Measurements from ENCODE around the gene ITGAV.

ITGAV gene

GRCh38 chr2:186702006-186702405 lies 112.2 kb downstream of the ITGAV start:
- no peak overlapping the region for H3K27ac ChIP-seq (ENCODE audit: insufficient read depth, low read length, poor library complexity, severe bottlenecking)
- DNase-seq, result no peak
- H3K4me1 ChIP-seq (ENCODE audit: control insufficient read depth, insufficient read depth, low read length, poor library complexity, severe bottlenecking), result no peaks in the 10 kb centered on the region
- H3K27me3 ChIP-seq (replicated peaks; ENCODE audit: control insufficient read depth, insufficient read depth, low read length, poor library complexity, severe bottlenecking), result no peaks in the 10 kb centered on the region
- no peak overlapping the region for H3K4me3 ChIP-seq (ENCODE audit: insufficient read depth, low read depth, low read length, poor library complexity, severe bottlenecking)
- H3K36me3 ChIP-seq (ENCODE audit: control insufficient read depth, insufficient read depth, low read length), result no peaks in the 10 kb centered on the region
- H3K9me3 ChIP-seq (ENCODE audit: control insufficient read depth, low read length), result no peaks in the 10 kb centered on the region

GRCh38 chr2:186702501-186702900 lies 112.6 kb downstream of the ITGAV start:
- Histone ChIP-seq H3K27me3 (replicated peaks; ENCODE audit: control insufficient read depth, insufficient read depth, low read length, poor library complexity, severe bottlenecking) (no peaks in the 10 kb centered on the region), H3K4me3 (ENCODE audit: insufficient read depth, low read depth, low read length, poor library complexity, severe bottlenecking) (no peak overlapping the region), H3K4me1 (ENCODE audit: control insufficient read depth, insufficient read depth, low read length, poor library complexity, severe bottlenecking) (no peaks in the 10 kb centered on the region)

GRCh38 chr2:186704897-186705296 lies 115.0 kb downstream of the ITGAV start:
- H3K9me3 ChIP-seq (ENCODE audit: control insufficient read depth, low read length), result no peaks in the 10 kb centered on the region
- H3K27ac ChIP-seq (ENCODE audit: insufficient read depth, low read length, poor library complexity, severe bottlenecking), result no peak overlapping the region
- no peaks in the 10 kb centered on the region for H3K36me3 ChIP-seq (ENCODE audit: control insufficient read depth, insufficient read depth, low read length)
- H3K4me1 ChIP-seq (ENCODE audit: control insufficient read depth, insufficient read depth, low read length, poor library complexity, severe bottlenecking), result no peaks in the 10 kb centered on the region
- no peaks in the 10 kb centered on the region for H3K27me3 ChIP-seq (replicated peaks; ENCODE audit: control insufficient read depth, insufficient read depth, low read length, poor library complexity, severe bottlenecking)
- H3K4me3 ChIP-seq (ENCODE audit: insufficient read depth, low read depth, low read length, poor library complexity, severe bottlenecking), result no peak overlapping the region
- DNase-seq, result no peak

More at GRCh38 chr2:186702501-186702900, 112.6 kb downstream of the ITGAV start:
- Histone ChIP-seq H3K27ac (ENCODE audit: insufficient read depth, low read length, poor library complexity, severe bottlenecking) (no peak overlapping the region), H3K9me3 (ENCODE audit: control insufficient read depth, low read length) (no peaks in the 10 kb centered on the region), H3K36me3 (ENCODE audit: control insufficient read depth, insufficient read depth, low read length) (no peaks in the 10 kb centered on the region)
- no peak for DNase-seq

- Histone ChIP-seq H3K27me3 (replicated peaks; ENCODE audit: control insufficient read depth, insufficient read depth, low read length, poor library complexity, severe bottlenecking) (no peaks in the 10 kb centered on the region), H3K4me1 (ENCODE audit: control insufficient read depth, insufficient read depth, low read length, poor library complexity, severe bottlenecking) (no peaks in the 10 kb centered on the region), H3K27ac (ENCODE audit: insufficient read depth, low read length, poor library complexity, severe bottlenecking) (no peak overlapping the region), H3K4me3 (ENCODE audit: insufficient read depth, low read depth, low read length, poor library complexity, severe bottlenecking) (no peak overlapping the region), H3K36me3 (ENCODE audit: control insufficient read depth, insufficient read depth, low read length) (no peaks in the 10 kb centered on the region), H3K9me3 (ENCODE audit: control insufficient read depth, low read length) (no peaks in the 10 kb centered on the region)
- DNase-seq, result no peak
Observed at GRCh38 chr2:186709529-186710450, 119.9 kb downstream of the ITGAV start.

- DNase-seq, result no peak
- Histone ChIP-seq H3K27me3 (replicated peaks; ENCODE audit: control insufficient read depth, insufficient read depth, low read length, poor library complexity, severe bottlenecking) (no peaks in the 10 kb centered on the region), H3K4me1 (ENCODE audit: control insufficient read depth, insufficient read depth, low read length, poor library complexity, severe bottlenecking) (no peaks in the 10 kb centered on the region), H3K9me3 (ENCODE audit: control insufficient read depth, low read length) (no peaks in the 10 kb centered on the region), H3K36me3 (ENCODE audit: control insufficient read depth, insufficient read depth, low read length) (no peaks in the 10 kb centered on the region), H3K27ac (ENCODE audit: insufficient read depth, low read length, poor library complexity, severe bottlenecking) (no peak overlapping the region), H3K4me3 (ENCODE audit: insufficient read depth, low read depth, low read length, poor library complexity, severe bottlenecking) (no peak overlapping the region)
Observed at GRCh38 chr2:186713691-186714090, 123.8 kb downstream of the ITGAV start.

- H3K4me3 ChIP-seq (ENCODE audit: insufficient read depth, low read depth, low read length, poor library complexity, severe bottlenecking), result no peak overlapping the region
- no peaks in the 10 kb centered on the region for H3K27me3 ChIP-seq (replicated peaks; ENCODE audit: control insufficient read depth, insufficient read depth, low read length, poor library complexity, severe bottlenecking)
- no peak for DNase-seq
- H3K4me1 ChIP-seq (ENCODE audit: control insufficient read depth, insufficient read depth, low read length, poor library complexity, severe bottlenecking), result no peaks in the 10 kb centered on the region
- H3K27ac ChIP-seq (ENCODE audit: insufficient read depth, low read length, poor library complexity, severe bottlenecking), result no peak overlapping the region
- H3K36me3 ChIP-seq (ENCODE audit: control insufficient read depth, insufficient read depth, low read length), result no peaks in the 10 kb centered on the region
- no peaks in the 10 kb centered on the region for H3K9me3 ChIP-seq (ENCODE audit: control insufficient read depth, low read length)
Observed at GRCh38 chr2:186714611-186715010, 124.8 kb downstream of the ITGAV start.

GRCh38 chr2:186716004-186716403 lies 126.1 kb downstream of the ITGAV start:
- H3K4me1 ChIP-seq (ENCODE audit: control insufficient read depth, insufficient read depth, low read length, poor library complexity, severe bottlenecking), result no peaks in the 10 kb centered on the region
- H3K36me3 ChIP-seq (ENCODE audit: control insufficient read depth, insufficient read depth, low read length), result no peaks in the 10 kb centered on the region
- H3K27me3 ChIP-seq (replicated peaks; ENCODE audit: control insufficient read depth, insufficient read depth, low read length, poor library complexity, severe bottlenecking), result no peaks in the 10 kb centered on the region
- no peak for DNase-seq
- H3K4me3 ChIP-seq (ENCODE audit: insufficient read depth, low read depth, low read length, poor library complexity, severe bottlenecking), result no peak overlapping the region
- no peaks in the 10 kb centered on the region for H3K9me3 ChIP-seq (ENCODE audit: control insufficient read depth, low read length)
- no peak overlapping the region for H3K27ac ChIP-seq (ENCODE audit: insufficient read depth, low read length, poor library complexity, severe bottlenecking)

- H3K27ac ChIP-seq (ENCODE audit: insufficient read depth, low read length, poor library complexity, severe bottlenecking), result no peak overlapping the region
- H3K36me3 ChIP-seq (ENCODE audit: control insufficient read depth, insufficient read depth, low read length), result no peaks in the 10 kb centered on the region
- no peak for DNase-seq
- no peaks in the 10 kb centered on the region for H3K9me3 ChIP-seq (ENCODE audit: control insufficient read depth, low read length)
- no peaks in the 10 kb centered on the region for H3K27me3 ChIP-seq (replicated peaks; ENCODE audit: control insufficient read depth, insufficient read depth, low read length, poor library complexity, severe bottlenecking)
- H3K4me3 ChIP-seq (ENCODE audit: insufficient read depth, low read depth, low read length, poor library complexity, severe bottlenecking), result no peak overlapping the region
- no peaks in the 10 kb centered on the region for H3K4me1 ChIP-seq (ENCODE audit: control insufficient read depth, insufficient read depth, low read length, poor library complexity, severe bottlenecking)
Observed at GRCh38 chr2:186716899-186717298, 127.0 kb downstream of the ITGAV start.

GRCh38 chr2:186717320-186718007 lies 127.6 kb downstream of the ITGAV start:
- no peak overlapping the region for H3K4me3 ChIP-seq (ENCODE audit: insufficient read depth, low read depth, low read length, poor library complexity, severe bottlenecking)
- no peak for DNase-seq

GRCh38 chr2:186718122-186718521 lies 128.3 kb downstream of the ITGAV start:
- no peak for DNase-seq
- Histone ChIP-seq H3K36me3 (ENCODE audit: control insufficient read depth, insufficient read depth, low read length) (no peaks in the 10 kb centered on the region), H3K9me3 (ENCODE audit: control insufficient read depth, low read length) (no peaks in the 10 kb centered on the region), H3K27me3 (replicated peaks; ENCODE audit: control insufficient read depth, insufficient read depth, low read length, poor library complexity, severe bottlenecking) (no peaks in the 10 kb centered on the region), H3K4me1 (ENCODE audit: control insufficient read depth, insufficient read depth, low read length, poor library complexity, severe bottlenecking) (no peaks in the 10 kb centered on the region), H3K4me3 (ENCODE audit: insufficient read depth, low read depth, low read length, poor library complexity, severe bottlenecking) (no peak overlapping the region), H3K27ac (ENCODE audit: insufficient read depth, low read length, poor library complexity, severe bottlenecking) (no peak overlapping the region)

More at GRCh38 chr2:186717320-186718007, 127.6 kb downstream of the ITGAV start:
- Histone ChIP-seq H3K9me3 (ENCODE audit: control insufficient read depth, low read length) (no peaks in the 10 kb centered on the region), H3K27me3 (replicated peaks; ENCODE audit: control insufficient read depth, insufficient read depth, low read length, poor library complexity, severe bottlenecking) (no peaks in the 10 kb centered on the region), H3K4me1 (ENCODE audit: control insufficient read depth, insufficient read depth, low read length, poor library complexity, severe bottlenecking) (no peaks in the 10 kb centered on the region), H3K27ac (ENCODE audit: insufficient read depth, low read length, poor library complexity, severe bottlenecking) (no peak overlapping the region), H3K36me3 (ENCODE audit: control insufficient read depth, insufficient read depth, low read length) (no peaks in the 10 kb centered on the region)

Measured in effector memory CD4-positive, alpha-beta T cell (primary cell).